Measurements from ENCODE around the gene IRF7.
"Not testable (repeated sequence)": the region's sequence is repeated elsewhere in the genome, so short reads cannot be mapped to it uniquely, and the experiment has no call there.

The IRF7 gene

DNA sequence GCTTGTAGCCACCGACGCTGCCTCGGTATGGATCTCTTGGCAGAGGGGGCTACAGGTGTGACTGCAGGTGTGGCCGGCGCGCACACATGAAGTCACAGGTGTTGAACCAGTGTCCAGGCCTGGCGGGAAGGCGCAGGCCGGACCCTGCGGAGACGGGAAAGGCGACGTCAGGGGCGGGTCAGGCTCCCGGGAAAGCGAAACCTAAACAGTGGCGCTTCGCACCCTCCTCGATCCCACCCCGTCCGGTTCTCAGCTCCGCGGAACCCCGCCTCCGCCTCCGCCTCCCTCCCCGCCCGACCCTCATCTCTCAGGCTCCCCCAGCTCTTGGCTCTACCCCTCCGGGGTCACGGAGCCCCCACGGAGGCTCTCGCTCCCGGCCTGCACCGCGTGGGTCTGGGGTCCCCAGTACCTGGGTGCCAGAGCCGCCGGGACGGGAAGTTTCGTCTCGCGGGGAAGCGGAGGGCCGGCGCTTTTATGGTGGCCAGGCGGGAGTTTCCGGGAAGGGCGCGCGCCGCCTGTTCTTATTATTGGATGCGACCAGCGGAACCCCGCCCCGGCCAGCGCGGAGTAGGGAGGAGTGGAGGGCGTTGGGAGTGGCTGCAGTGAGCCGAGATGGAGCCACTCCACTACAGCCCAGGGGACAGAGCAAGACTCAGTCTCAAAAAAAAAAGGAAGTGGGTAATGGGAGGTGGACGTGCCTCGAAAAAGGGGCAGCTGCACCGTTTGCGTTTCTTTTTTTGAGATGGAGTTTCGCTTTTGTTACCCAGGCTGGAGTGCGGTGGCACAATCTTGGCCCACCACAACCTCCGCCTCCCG, at the start of gene IRF7:
Gene IRF7 (minus strand): TSS at position 447 of the 816 bp plus-strand sequence. CDS start 586 bp downstream, outside the sequence.
- DNase-seq = peak; percentile 91

DNA sequence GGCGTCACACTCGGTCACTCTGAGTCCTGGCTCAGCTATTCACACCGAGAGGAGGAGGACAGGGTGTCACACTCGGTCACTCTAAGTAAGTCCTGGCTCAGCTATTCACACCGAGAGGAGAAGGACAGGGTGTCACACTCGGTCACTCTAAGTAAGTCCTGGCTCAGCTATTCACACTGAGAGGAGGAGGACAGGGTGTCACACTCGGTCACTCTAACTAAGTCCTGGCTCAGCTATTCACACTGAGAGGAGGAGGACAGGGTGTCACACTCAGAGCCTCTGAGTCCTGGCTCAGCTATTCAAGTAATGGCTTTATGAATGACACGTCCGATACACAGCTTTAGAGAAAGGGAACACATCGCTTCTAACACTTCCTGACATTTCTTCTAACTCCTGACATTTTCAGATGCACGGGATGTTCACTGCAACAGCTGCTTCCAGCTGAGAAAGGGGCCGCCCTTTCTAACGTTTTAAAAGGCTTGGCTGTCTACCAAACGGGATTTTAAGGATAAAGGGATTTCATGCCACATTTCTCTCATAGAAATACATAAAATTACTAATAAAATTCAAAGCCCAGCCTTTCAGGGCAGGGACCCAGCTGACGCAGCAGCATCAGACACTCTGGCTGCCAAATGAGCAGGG, 49.4 kb upstream of the IRF7 start:
- DNase-seq = no peak

DNA sequence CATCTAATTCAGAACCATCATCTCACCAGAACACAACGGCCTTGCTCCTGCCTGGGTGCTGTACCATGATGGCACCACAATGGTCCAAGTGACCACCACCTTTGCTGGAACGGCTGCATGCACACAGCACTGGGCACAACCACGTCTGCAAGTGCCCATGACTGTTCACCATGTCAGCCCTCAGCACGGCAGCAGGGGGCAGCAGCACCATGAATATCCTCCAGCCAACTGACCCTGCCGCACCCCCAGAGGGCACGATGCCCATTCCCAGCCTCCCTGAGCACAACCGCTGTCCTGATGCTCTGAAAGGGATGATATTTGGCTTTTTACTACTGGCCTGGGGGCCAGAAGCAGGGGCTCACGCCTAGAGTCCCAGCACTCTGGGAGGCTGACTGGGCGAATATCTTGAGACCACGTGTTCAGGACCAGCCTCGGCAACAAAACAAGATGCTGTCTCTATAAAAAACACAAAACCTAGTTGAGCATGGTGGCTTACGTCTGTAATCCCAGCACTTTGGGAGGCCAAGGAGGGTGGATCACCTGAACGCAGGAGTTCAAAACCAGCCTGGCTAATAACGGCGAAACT, 47.0 kb upstream of the IRF7 start:
- DNase-seq = peak; percentile 41

DNA sequence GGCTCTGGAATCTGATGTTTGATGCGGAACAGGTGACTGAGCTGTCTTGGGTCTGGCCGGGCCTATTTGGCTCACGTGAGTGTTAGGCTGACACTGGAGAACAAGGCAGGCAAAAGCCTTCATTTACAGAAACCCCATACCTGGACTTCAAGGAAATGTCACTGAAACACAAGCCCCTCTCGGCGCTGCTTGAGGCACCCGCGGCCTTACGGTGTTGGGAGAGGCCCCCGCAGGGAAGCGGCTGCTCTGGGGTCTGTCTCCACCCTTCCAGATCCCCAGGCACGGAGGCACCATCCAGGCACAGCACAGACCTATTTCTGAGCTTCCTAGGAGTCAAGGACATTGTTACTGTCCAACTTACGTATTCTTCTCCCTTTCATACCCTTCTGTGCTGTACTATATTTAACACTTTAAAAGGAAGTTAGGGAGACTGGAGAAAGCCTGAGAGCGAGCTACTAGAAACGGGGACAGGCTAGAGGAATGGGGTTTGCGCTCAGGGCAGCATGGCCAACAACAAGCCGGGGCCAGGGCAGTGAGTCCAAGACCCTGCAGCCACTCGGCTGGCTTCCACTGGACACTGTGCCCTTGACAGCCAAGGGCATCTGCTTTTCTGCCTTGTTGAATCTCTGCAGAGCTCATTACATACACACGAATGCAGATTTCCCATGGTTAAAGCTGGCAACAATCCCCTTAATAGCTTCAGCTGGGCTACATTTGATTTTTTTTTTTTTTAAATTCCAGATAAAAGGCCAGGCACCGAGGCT, 45.1 kb upstream of the IRF7 start:
- DNase-seq = no peak

DNA sequence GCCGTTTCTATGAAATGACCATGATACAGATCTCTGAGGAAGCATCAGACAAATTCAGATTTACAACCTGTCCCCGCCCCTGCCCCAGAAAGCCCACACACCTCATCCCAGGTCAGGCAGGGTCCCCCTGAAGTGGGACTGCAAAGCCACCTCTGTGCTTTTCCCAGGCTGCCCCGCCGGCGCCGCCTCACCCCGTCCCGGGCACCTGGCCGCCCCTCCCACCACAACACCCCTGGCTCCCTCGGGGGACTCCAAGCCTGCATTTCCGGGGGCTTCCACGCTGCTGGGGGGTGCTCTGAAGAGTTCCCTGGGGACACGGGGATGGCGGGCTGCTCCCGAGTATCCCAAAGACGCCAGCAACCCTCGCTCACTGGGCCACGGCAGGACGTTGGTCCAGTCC, 44.5 kb upstream of the IRF7 start:
- no peak for DNase-seq

DNA sequence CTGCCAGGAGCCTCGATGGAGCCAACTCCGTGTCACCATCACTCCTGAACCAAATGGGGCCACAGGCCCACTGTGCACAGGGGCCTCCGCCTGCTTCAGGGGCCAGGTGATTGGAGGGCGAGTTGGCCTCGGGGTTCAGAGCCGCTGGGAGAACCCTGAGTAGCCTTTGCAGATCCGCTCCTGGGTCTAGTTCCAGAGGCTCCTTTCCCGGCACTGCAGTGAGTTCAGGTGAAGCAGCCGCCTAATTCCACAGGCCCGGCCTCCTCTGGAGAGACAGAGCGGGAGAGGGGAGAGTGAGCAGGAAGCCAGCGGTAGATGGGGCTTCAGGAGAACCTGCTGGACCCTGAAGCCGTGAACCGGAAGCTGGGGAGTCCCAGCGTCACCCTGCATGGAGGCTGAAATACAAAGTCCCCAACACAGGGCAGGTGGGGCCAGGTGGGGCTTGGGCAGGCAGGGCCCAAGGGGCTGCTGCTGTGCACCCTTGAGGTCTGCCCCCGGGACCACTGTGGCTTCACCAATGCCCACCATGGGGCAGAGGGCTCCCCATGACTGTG, 43.9 kb upstream of the IRF7 start:
- no peak for DNase-seq

DNA sequence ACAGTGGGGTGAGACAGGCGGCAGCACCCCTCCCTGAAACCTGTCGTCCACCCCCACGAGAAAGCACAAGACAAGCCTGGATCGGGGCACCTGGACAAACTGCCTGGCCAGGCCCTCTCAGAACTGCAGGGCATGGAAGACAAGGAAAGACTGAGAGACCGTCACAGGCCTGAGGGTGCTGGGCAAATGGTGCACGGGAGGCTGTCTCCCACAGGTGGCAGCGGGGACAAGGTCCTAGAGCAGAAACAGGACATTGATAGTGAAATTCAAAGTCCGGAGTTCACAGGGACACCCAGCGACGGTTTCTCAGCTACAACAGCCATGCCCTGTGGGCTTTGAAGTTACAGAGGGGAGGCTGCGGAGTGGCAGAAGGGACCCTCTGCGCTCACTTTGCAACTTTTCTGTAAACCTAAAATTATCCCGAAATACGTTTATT, 42.0 kb upstream of the IRF7 start:
- no peak for DNase-seq

DNA sequence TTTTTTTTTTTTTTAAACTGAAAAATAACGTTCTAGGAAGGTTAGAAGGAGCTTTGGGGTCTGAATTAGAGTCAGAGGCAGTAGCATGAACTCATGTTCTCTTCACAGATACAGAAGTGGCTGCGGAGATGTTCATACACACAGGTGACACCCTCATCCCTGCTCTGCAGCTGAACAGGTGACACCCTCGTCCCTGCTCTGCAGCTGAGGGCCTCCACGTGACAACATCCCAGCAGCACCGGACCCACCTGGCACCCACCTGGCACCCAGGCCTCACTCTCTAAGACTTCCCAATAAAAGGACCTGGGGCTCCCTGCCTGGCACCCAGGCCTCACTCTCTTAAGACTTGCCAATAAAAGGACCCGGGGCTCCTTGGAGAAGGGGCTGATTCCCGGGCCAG, 41.1 kb upstream of the IRF7 start:
- DNase-seq = no peak

DNA sequence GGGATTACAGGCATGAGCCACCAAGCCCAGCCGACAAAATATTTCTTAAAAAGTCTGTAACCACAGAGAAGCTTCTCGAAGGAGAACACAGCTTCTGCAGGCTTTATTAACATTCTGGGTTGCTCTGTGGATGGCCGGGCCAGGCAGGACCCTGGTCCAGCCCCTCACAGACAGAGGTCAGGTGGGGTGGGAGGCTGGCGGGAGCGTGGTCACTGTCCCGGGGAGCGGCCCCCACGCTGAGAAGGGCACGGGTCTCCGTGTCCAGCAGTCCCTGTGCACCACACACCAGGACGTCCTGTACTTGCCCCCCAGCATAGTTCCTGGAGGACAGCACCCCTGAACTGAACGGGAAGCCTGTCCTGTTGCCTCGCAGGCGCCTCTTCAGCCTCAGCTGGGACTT, 40.7 kb upstream of the IRF7 start:
- no peak for DNase-seq

DNA sequence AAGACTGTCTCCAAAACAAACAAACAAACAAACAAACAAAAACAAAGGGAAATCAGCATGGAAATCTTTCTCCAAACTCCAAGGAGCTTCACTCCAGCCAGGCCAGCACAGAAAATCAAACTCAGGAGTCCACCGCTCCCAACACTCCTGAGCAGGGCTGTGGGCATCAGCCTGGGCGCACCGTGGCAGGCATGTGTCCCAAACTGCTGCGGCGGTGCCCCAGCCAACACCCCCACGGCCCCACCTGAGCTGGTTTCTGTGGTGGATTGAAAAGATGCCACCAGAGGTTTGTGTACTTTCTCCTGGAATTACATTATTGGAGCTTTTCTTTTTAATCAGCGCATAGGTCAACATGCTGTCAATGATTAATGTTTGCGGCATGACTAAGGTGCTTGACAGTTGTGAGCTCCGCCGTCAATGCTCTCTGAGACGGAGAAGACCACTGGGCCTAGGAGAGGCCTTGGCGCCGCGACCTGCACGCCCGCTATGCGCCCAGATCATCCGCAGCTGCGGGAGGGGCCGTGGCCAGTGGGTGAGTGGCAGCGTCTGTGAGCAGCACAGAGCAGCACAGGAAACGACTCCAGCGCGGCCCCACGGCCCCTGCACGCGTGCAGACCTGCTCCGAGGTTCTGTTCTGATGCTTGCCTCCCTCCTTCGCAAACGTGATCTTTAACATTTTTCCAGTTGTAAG, 39.4 kb upstream of the IRF7 start:
- DNase-seq = no peak

DNA sequence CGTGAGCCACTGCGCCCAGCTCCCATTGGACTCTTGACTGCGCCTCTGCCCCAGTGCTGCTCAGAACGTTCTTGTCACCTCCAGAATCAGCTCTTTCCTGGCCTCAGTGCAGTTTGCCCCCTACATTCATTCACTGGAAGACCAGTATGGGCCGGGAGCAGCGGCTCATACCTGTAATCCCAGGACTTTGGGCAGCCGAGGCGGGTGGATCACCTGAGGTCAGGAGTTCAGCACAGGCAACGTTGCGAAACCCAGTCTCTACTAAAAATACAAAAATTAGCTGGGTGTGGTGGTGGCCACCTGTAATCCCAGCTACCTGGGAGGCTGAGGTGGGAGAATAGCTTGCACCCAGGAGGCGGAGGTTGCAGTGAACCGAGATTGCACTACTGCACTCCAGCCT, 38.7 kb upstream of the IRF7 start:
- DNase-seq = not testable (repeated sequence)

DNA sequence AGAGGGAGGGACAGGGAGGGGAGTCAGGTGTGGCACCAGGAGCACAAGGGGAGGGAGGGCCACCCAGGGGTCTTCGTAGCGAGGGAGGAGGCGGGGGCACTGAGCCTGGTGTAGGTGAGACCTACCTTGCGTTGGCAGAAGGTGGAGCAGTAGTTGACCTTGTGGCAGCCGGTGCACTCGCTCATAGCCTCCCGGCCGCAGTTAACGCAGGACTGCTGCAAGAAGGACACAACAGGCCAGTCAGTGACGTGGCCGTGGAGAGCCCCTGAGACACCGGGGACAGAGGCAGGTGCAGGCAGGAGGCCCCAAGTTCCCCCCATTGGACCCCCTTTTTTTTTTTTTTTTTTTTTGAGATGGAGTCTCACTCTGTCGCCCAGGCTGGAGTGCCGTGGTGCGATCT, 38.1 kb upstream of the IRF7 start:
- no peak for DNase-seq

DNA sequence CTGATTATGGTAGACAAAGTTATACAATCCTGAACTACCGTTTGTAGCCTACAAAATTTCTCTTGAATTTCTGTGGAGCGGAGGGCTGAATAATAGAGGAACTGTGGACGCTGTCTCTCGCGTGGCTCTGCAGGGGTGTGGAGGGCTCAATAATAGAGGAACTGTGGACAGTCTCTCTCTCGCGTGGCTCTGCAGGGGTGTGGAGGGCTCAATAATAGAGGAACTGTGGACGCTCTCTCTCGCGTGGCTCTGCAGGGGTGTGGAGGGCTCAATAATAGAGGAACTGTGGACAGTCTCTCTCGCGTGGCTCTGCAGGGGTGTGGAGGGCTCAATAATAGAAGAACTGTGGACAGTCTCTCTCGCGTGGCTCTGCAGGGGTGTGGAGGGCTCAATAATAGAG, 37.4 kb upstream of the IRF7 start:
- not testable (repeated sequence) for DNase-seq

DNA sequence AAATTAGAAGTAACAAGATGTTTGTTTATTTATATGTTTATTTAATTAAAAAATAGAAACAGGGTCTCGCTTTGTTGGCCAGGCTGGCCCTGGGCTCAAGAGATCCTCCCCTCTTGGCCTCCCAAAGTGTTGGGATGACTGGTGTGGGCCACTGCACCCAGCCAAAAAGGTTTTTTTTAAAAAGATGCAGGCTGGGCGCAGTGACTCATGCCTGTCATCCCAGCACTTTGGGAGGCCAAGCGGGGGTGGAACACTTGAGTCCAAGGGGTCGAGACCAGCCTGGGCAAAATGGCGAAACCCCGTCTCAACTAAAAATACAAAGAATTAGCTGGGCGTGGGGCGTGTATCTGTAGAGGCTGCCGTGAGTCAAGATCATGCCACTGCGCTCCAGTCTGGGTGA, 34.7 kb upstream of the IRF7 start:
- DNase-seq = no peak

DNA sequence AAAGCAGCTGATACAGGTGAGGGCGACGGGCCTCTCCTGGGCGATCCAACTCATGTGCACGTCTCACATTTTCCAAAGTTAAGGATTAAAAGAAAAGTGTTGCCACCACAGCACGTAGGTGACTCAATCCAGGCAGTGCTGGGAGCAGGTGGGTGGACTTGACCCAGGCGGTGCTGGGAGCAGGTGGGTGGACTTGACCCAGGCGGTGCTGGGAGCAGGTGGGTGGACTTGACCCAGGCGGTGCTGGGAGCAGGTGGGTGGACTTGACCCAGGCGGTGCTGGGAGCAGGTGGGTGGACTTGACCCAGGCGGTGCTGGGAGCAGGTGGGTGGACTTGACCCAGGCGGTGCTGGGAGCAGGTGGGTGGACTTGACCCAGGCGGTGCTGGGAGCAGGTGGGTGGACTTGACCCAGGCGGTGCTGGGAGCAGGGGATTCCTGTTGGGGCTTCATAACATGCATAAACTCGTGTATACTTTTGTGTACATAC, 32.0 kb upstream of the IRF7 start:
- not testable (repeated sequence) for DNase-seq

DNA sequence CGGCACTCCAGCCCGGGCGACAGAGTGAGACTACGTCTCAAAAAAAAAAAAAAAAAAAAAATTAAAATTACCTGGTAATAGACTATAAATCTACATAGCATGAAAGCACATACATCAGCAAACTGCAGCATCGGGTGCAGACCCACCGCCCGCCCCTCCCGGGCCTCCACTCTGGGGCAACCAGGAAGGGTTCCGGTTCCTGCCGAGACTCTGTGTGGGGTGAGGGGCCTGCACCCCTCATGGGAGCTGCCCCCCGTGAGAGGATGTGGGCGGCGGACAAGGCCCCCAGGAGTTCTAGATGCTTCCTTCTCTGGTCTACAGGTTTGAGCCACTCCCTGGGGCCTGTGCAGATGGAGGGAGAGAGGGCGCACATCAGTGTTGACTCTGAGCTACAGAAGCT, 30.5 kb upstream of the IRF7 start:
- no peak for DNase-seq

DNA sequence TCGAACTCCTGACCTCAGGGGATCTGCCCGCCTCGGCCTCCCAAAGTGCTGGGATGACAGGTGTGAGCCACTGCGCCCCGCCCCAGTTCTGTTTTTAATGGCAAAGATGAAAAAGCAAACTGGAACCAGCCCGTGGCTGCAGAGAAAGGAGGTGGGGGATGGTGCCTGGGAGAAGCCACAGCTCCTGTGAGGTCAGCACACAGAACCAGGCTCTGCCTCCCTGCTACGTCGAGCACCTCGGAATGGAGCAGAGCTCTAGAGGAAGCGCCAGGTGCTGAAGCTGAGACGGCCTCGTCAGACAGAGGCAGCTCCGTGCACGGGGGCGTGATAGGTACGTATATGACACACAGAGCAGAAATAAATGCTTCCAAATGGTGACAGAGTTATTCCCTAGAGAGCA, 29.8 kb upstream of the IRF7 start:
- DNase-seq = peak; percentile 35

DNA sequence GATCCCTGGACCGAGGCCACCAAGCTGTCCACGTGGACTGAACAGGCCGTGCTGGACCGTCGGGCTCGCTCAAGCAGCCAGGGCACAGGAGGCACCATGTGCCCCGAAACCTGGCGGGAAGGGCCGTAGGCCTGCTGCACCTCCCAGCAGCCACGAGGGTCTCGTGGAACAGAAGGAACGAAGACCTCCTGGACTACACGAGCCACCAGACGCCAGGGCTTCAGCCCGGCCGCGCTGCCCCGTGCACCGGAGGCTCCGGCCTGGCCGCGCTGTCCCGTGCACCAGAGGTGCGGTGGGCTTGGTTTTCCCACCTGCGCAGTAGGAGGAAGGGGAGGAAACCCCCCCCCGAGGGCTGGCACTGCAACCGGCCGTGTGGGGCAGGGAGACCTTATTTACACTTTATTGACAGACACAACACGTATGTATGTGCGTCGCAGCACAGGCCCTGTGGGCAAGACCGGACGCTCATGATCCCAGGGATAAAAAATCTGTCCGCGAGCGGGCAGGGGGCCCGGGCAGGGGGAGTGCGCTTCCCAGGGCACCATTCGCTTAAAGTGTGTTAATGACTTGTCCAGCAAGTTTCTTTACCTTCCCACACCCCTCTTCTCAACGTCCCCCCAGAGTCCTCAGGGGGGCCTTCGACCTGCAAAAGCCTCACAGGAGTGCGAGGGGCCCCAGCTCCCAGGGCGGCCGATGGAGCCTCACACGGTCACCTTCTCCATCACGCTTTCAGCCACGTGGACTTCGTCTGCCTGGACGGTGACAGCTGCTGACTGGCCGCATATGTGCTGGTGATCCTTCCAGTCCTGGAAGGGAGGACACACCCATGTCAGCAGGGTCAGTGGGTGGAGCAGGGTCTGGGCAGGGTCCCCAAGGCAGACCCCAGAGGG, 28.3 kb upstream of the IRF7 start:
- DNase-seq = no peak

DNA sequence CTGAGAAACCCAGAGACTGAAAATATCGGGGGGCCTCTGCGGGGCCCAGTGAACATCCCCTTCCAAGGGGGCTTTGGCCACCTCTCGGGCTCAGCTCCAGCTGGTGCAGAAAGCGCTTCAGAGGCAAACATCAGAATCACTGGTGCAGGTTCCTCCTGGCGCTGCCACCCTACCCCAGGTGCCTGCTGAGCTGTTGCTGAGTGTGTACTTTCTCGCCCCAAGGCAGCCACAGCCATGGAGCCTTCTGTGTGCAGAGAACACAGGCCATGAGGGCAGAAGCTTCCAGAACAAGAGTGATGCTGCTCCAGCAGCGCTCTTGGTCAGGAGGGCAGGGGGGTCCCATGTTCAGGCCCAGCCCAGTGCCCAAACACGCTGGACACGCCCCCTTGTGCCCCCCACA, 27.6 kb upstream of the IRF7 start:
- no peak for DNase-seq

DNA sequence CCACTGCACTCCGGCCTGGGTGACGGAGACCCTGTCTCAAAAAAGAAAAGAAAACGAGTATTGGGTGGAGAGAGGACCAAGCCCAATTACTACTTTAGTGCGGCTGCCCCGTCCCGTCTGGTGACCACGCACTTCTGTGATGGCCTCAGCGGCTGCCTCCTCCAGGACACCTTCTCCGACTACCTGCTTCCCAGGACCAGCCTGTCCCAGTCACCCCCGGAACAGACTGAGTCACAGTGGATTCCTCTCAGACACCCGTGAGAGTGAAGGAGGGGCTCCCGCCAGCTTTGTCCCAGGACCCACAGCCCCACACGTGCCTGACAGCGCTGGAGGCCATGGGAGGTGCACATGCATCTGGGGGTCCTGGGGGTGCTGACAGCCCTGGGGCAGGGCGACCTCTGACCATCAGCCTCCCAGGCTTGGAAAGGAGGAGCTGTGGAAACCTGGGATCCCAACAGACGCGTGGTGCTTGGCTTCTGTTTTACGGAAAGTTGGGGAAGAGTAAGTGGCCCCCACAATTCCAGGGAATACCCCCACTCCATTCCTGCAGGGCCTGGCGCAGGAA, 26.1 kb upstream of the IRF7 start:
- DNase-seq = no peak

Data from activated CD4-positive, alpha-beta T cell treated with anti-CD3 and anti-CD28 coated beads, Interleukin-10, Interleukin-2, amounts not matched to agents 100 ng/mL and 50 ng/mL, durations not matched to agents 16 hours and 8 hours (primary cell).